Anterior cingulate cortex (tissue), 58 donors: ENCODE data around the gene CEACAM3.
"Not testable (repeated sequence)": the region's sequence is repeated elsewhere in the genome, so short reads cannot be mapped to it uniquely, and the experiment has no call there.

ENCODE experiments used
- DNase-seq, 58 donors: peaks; one replicate each; lab custom pipeline; 2025; lab: John Stamatoyannopoulos, UW

Gene CEACAM3

GRCh38 chr19:41796362-41796761, at the start of gene CEACAM3:
Gene CEACAM3, plus strand, starts transcription at chr19:41796587. Its CDS starts 91 bp downstream, at chr19:41796678.
- no peak for DNase-seq

- DNase-seq, result peak in 7 of 58 donors; percentile 2 to 22 (median 9)
These were observed 49.7 kb upstream of the CEACAM3 start for GRCh38 chr19:41746593-41747227.

DNA sequence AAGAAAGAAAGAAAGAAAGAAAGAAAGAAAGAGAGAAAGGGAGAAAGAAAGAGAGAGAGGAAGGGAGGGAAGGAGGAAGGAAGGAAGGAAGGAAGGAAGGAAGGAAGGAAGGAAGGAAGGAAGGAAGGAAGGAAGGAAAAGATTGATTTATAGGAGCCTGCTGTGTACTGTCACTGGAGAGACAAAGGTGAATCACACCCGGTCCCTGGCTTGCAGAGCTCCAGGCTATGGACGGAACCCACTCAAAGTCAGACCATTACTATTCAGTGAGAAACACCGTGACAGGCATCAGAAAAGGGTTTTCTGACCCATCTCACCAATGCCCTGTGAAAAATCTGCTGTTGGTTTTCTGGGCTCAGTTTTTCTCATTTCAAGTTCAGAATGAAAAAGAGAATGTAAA, 48.4 kb upstream of the CEACAM3 start:
- DNase-seq, result no peak

GRCh38 chr19:41750248-41751134, 45.9 kb upstream of the CEACAM3 start:
- not testable (repeated sequence) for DNase-seq

- peak in 5 of 58 donors; percentile 0 to 26 (median 3) for DNase-seq
These were observed 43.2 kb upstream of the CEACAM3 start for GRCh38 chr19:41753159-41753558.

DNA sequence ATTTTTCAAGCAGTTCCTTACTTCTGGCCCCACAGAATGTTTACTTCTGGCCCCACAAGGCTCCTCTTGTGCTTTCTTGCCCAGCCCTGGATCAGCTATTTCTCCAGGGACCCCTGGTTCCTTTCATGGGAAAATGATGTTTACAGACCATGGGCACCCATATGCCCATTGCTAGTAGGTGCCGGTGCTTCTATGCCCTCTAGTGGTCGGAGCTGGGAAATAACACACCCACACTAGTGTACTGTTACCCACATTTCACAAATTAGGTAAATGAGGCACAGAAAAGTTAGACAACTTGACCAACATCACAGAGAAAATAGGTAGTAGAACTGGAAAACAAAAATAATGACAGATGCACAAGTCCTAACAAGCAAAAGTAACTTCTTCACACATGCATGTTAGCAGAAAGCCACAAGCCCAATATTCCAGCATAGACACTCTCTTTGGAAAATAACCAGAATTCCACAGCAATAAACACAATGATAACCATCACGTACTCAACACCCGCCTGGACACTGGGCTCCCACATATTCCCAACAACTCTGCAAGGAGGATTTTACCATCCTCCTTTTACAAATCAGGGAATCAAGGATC, 42.4 kb upstream of the CEACAM3 start:
- DNase-seq, result peak in 12 of 58 donors; percentile 1 to 24 (median 6)

DNA sequence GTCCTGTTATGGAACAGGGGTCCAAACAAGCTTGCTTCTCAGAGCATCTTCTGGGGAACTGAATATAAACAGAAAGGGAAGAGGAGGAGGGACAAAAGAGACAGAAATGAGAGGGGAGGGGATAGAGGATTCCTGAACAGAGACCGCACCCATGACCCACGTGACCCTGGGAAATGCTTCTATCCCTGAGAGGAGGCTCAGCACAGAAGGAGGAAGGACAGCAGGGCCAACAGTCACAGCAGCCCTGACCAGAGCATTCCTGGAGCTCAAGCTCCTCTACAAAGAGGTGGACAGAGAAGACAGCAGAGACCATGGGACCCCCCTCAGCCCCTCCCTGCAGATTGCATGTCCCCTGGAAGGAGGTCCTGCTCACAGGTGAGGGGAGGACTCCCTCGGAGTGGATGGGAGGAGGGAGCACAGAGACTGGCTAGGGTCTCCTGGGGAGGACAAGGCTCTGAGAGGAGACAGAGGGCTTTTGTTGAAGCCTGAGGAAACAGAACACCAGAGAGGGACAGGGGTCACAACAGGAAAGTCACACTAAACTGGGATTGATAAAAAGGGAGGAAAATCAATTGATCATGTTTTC, 41.0 kb upstream of the CEACAM3 start, which contains the start of gene CEACAM6:
CEACAM6 (plus strand) TSS at position 203 of the 586 bp plus-strand sequence; CDS start at position 312, 109 bp downstream.
- DNase-seq, result no peak

GRCh38 chr19:41758846-41759245, 37.5 kb upstream of the CEACAM3 start:
- DNase-seq, result no peak

DNA sequence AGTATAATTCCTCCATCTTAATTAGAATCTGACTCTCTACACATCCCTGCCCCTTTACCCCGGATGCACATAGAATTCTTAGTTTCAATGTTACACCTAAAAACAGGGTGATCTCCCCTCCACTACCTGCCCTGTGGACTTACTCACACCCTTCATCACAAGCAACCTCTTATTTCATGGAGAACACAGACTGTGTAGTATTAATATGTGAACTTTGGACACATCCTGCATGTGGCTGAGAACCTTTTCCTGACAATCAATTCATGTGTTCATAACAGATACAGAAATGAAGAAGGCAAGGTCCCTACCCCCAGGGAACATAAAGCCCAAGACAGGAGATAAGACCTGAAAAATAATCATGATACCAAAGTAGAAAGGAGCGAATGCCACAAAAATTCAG, 29.3 kb upstream of the CEACAM3 start:
- DNase-seq, result no peak

DNA sequence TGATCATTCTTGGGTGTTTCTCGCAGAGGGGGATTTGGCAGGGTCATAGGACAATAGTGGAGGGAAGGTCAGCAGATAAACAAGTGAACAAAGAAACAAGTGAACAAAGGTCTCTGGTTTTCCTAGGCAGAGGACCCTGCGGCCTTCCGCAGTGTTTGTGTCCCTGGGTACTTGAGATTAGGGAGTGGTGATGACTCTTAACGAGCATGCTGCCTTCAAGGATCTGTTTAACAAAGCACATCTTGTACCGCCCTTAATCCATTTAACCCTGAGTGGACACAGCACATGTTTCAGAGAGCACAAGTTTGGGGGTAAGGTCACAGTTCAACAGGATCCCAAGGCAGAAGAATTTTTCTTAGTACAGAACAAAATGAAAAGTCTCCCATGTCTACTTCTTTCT, 28.3 kb upstream of the CEACAM3 start:
- not testable (repeated sequence) for DNase-seq

DNA sequence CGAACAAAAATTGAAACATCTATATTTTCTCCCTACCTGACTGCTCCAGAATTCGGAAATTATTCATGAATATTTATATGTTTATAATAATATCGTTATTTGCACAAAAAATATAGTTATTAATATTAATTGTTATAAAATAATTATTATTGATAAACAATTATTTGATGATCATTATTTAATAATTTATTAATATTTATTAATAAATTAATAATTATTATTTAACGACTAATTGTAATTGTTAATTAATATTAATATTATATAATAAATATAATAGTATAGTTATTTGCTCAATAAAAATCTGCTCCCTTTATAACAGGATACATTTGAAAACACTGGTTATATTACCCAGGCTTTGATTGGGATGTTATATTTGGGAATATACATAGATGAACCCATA, 26.8 kb upstream of the CEACAM3 start:
- no peak for DNase-seq

GRCh38 chr19:41771410-41771809, 25.0 kb upstream of the CEACAM3 start:
- no peak for DNase-seq

DNA sequence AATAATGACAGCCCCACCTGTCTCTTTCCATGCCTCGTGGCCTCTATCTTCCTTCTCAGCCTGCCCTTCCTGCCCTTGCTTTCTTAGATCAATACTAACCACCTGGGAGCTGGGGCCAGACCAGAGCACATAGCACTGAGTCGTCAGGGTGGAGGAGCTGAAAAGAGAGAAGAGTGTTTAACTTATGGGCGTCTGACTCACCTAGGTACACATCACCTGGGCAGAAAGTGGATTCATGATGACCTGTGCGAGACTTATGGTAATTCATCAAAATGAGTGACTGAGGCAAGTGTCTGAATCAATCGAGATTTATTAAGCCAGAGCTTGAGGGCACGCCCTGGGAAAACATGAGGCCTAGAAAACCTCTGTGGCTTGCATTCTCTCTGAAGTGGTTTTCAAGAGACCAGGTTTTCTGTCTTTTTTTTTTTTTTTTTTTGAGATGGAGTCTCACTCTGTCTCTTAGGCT, 21.8 kb upstream of the CEACAM3 start:
- no peak for DNase-seq

DNA sequence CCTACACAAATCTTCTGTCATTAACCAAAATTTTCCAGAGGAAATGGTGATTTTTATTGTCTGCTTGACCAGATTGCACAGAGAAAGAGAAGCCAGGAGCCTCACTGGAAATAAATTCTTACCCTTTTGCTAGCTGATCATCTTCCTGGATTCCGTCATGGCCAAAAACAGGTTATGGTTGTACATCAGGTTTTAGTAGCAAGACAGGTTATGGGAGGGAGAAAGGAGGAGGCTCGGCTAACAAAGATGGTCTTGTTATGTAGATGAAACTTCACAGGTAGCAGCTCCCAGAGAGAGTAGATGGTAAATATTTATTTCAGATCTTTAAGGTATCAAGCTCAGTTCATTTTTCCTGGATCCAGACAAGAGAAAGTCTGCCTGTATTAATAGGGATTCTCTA, 19.7 kb upstream of the CEACAM3 start:
- DNase-seq, result no peak

- DNase-seq, result no peak
These were observed 12.8 kb upstream of the CEACAM3 start for GRCh38 chr19:41783612-41784011.

GRCh38 chr19:41784312-41784711, 12.1 kb upstream of the CEACAM3 start:
- DNase-seq, result no peak

GRCh38 chr19:41784743-41785142, 11.6 kb upstream of the CEACAM3 start:
- DNase-seq, result no peak

DNA sequence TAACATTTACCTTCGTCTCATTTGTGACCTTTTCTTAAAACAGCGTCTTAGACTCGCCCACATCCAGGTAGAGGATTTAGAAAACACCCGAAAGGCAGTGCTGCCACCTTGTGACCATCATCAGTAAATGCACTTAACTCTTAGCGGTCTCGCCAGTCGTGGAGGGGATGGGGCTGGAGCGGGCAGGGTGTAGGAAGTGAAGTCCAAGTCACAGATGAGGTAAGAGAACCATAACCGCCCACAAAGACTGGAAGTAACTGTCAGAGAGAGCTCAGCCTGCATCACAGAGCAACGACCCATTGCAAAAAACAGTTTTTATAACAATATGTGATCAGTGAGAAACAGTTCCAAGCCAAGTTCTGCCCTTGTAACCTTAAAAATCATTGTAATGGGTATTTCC, 10.7 kb upstream of the CEACAM3 start:
- DNase-seq, result peak in 9 of 58 donors; percentile 0 to 31 (median 9)

DNA sequence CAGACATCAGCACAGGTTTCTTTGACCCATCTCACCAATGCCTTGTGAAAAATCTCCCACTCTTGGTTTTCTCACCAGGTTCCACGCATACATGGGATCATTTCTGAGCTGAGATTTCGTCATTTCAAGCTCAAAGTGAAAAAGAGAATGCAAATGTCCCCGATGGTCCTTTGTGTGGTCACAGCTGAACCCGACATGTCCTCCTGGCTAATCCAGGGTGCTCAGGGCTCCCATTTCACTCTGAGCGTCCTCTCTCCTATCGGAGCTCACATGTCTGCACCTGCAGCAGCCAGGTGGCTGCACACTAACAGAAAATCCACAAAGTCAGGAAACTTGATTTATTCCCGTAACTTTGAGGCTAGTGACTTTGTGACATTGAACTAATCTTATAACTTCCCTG, 9.3 kb upstream of the CEACAM3 start:
- no peak for DNase-seq

DNA sequence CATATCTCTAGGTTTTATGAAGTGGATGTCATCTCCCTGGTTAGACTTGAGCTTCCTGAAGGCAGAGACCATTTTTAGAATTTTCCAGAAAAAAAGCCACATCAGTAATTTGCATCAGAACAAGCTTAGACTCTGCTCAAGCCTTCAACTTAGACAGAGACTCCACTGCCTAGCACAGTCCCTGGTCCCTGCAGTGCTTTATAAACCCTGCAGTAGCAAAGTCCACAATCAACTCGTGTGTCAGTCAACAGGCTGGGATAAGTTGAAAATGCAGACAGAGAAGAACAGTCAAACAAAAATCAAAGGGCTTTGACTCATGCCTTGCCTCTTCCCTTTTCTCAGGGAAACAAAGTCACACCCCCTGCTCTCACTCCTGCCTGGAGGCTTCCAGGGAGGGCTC, 7.9 kb upstream of the CEACAM3 start:
- not testable (repeated sequence) for DNase-seq

DNA sequence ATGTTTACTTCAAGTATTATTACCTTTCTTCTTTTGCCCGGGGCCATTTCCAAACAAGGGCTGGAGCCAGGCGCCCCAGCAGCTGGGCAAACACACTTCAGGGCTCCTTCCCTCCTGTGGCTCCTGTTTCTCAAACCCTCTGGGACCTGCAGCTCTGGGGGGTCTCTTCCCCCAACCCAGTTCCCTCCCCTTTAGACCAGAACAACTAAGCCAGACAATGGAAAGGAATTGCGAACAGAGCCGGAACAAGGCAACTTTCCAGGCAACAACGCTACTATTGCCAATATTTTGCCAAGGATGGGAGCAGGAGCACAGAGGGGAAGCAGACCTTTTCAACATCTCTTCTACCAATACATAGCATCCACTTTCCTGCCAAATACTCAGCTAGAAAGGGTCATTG, 7.3 kb upstream of the CEACAM3 start:
- not testable (repeated sequence) for DNase-seq
